Measurements from ENCODE around the gene CSRNP3.
"Not testable (repeated sequence)": the region's sequence is repeated elsewhere in the genome, so short reads cannot be mapped to it uniquely, and the experiment has no call there.

The CSRNP3 gene

DNA sequence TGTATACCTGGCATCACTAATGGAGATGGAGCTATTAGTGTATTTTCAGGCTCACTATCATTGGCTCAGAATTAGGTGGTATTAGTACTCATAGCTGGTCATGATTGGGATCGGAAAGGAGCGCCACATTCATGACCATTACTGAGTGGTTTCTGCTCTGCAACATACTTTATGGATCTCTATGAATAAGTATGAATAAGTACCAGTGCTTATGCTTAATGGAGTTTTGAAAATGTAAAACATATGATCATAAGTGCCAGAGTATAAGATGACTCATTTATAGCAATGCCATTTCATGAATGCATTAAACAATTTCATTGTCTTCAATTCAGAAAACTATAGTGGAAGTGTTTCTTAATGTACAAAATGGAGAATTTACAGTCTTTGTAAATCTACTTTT, 167.9 kb downstream of the CSRNP3 start:
- DNase-seq = no peak

DNA sequence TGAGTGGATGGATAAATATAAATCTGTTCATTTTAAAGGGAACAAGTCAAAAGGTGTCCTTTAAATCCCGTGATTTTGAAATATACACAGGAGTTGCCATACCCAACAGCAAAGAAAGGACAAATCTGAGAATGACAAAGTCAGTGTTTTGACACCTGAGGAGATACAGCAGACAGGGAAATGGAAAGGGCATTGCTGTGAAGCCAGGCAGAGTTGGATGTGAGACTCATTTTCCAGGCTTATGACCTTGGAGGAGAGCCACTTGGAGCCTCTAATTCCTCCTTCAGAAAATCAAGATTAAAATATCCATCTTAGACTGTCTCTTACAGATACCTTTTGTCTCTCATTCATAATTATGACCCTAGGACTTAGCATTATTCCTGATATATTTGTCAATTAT, 170.0 kb downstream of the CSRNP3 start:
- DNase-seq = no peak

DNA sequence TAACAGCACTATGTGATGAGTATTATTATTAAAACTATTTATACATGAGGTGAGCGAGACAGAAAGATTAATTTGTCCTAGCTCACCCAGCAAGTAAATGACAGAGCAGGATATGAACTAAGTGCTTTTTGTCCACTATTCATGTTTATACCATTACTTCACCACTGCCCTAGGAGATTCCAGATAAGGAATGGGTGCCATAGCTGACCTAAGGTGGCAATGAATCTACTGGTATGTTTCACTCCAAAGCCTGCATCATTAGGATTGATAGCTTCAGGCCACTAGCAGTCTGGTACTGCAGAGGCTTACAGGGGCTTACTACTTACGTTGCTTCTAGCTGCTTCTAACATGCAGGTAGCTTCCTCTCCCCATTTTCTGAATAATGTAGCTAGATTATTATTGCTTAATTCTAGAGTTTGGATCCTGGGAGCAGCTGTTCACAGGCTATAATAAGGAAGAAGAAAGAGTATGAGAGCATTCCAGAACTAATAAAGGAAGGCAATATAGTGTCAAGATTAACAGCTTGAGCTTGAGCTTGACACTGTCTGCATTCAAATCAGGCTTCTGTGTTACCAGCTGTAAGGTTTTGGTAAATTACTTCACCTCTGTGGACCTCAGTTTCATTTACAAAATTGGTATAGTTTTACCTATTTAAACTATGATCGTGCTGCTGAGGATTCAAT, 170.9 kb downstream of the CSRNP3 start:
- no peak for DNase-seq

DNA sequence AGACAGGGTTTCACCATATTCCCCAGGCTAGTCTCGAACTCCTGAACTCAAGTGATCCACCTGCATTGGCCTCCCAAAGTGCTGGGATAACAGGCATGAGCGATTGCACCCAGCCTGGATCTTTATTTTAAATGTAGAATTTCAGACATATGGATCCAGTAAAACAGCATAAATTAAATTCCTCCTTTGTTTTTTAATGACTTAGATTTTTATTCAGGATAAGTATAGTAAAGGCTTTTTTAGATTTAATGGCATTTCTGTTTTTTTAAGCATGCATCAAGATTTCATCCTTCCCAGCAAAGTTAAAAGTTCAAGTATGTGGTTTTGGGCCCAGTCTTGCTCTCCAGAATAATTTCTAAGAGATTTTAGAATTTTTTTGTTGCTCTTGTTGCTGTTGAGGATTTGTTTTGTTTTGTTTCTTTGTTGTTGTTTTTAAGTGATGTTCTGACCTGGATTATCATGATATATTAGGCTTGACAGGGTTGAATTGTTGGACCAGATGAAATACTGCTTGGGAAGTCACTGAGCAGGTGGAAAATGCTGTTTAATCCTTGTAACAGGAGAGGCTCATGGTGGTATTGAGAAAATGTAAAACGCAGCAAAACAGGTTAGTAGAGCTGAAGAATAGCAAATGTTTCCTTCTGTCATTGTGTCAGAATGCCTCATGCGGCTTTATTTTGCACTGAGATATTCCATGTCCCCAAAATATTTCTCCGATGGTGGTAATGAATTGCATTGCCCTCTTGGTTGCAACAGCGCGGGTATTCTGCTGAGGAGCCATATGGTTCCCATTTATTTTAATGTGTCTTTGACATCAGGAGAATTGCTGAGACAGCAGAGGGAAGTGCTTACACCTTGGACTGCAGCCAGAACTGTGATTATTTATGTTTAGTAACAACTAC, 176.7 kb downstream of the CSRNP3 start:
- no peak for DNase-seq

DNA sequence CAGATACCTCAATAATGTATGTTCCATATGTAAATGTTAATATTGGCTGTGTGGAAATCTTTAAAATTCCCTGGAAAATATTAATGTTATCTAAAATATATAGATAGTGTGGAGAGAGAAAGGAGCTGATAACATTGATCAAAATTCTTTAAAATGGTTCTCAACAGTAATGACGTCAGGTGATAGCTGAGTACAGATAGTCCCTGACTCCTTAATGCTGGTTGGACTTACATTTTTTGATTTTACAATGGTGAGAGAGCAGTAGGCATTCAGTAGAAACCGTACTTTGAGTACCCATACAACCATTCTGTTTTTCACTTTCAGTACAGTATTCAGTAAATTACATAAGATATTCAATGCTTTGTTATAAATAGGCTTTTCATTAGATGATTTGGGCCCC, 177.9 kb downstream of the CSRNP3 start:
- DNase-seq = no peak

DNA sequence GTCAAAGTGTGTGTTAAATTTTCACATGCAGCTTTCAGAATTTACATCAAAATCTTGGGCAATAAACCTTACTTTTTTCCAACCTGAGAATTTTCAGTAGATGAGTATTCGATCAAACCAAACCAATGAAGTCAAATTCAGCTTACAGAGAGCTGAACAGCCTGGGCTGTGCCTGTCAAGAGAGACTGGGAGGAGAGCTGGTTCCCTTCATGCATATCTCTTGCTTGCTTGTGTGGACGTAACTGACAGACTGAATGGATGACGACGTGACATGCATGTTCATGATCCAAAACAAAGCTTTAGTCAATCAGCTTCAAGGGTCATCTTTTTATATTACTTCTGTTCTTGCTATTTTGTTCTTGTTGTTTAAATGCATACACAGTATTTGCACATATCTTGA, 179.3 kb downstream of the CSRNP3 start:
- no peak for DNase-seq

DNA sequence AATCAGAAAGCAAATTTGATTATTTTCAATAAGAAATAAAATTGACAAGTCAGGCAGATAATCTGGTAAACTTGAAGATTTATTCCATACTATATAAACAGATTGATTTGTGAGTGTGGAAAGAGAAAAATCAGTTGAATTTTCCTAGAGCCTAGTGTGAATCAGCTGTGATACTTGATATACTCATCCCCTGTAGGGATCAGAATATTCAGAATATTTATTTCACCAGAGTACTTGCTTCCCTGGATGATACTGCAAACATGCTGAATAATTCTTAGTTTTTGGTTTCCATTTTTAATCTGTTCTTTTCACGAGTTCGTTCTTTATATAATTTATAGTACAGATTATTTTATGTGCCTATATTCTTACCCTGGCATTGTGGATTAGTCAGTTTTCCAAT, 181.7 kb downstream of the CSRNP3 start:
- no peak for DNase-seq

DNA sequence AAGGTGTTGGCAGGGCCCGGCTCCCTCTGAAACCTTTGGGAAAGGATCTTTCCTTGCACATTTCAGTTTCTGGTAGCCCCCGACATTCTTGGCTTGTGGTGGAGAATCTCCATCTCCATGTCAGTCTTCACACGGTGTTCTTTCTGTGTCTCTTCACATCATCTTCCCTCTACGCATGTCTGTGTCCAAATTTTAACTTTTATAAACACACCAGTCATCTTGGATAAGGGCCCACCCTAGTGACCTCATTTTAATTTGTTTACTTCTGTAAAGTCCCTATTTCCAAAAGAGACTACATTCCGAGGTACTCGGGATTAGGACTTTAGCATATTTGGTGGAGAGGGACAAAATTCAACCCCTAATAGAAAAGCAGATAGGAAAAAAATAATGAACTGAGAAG, 186.2 kb downstream of the CSRNP3 start:
- no peak for DNase-seq

DNA sequence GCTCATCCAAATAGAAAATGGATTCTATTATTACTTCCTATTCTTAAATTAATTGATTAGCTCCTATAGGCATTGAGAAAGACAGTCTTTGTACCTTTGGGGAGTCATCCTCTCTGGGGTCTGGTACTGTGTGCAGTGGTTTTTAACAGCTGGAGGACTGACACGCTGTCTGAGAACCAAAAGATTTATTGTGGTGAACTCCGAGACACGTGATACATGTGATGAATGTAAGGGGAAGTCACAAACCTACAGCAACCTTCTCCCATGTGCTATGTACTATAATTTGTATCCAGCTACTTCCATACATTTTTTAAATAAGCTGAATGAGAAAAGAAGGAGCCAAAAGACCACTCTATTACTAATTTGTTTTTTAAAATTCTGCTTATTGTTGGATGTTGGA, 190.9 kb downstream of the CSRNP3 start:
- no peak for DNase-seq

DNA sequence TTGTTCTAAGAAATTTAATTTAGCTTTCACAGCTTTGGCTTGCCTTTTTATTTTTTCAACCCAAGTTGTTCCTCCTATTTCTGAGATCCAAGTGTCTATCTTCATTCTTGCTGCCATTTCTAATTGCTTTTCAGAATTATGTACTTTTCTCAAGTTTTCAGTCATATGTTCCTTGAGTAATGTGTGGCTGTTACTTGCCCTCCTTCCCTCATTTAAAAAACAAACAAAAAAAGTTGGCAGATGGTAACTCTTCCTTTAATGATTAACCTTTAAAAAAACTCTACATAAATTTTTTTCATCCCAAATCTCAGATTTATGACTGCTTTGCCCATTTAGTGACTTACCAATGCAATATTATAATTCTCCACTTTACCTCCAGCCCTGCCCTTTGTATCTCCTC, 193.2 kb downstream of the CSRNP3 start:
- no peak for DNase-seq

DNA sequence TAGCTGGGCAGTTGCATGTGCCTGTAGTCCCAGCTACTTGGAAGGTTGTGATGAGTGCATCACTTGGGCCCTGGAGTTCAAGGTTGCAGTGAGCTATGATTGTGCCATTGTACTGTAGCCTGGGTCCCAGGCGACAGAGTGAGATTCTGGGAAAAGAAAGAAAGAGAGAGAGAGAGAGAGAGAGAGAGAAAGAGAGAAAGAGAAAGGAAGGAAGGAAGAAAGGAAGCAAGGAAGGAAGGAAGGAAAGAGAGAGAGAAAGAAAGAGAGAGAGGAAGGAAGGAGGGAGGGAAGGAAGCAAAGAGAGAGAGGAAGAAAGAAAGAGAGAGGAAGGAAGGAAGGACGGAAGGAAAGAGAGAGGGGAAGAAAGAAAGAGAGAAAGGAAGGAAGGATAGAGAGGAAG, 196.1 kb downstream of the CSRNP3 start:
- DNase-seq = no peak

DNA sequence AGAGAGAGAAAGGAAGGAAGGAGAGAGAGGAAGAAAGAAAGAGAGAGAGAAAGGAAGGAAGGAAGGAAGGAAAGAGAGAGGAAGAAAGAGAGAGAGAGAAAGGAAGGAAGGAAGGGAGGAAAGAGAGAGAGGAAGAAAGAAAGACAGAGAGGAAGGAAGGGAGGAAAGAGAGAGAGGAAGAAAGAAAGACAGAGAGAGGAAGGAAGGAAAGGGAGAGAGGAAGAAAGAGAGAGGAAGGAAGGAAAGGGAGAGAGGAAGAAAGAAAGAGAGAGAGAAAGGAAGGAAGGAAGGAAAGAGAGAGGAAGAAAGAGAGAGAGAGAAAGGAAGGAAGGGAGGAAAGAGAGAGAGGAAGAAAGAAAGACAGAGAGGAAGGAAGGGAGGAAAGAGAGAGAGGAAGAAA, 196.6 kb downstream of the CSRNP3 start:
- DNase-seq = not testable (repeated sequence)

DNA sequence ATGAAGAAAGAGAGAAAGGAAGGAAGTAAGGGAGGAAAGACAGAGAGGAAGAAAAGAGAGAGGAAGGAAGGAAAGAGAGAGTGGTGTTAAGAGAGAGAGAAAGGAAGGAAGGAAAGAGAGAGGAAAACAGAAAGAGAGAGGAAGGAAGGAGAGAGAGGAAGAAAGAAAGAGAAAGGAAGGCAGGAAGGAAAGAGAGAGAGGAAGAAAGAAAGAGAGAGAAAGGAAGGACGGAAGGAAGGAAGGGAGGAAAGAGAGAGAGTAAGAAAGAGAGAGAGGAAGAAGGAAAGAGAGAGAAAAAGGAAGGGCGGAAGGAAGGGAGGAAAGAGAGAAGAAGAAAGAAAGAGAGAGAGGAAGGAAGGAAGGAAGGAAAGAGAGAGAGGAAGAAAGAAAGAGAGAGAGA, 197.1 kb downstream of the CSRNP3 start:
- no peak for DNase-seq

DNA sequence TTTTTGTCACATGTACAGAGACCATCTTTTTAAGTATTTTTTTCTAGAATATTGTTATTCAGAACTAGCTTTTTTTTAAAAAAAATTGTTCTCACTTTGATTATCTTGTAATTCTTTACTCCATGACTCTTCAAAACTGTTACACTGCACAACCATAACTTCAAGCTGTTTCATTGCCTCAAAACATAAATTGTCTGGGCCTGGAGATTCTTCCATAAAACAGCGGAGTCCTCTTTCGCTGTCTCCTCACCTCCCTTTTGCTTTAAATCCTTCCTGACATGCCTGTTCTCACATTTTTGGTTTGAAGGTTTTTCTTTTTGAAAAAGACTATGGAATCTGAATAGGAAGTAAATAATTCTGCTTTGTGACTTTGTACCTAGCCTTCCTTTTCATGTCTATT, 197.9 kb downstream of the CSRNP3 start:
- no peak for DNase-seq

DNA sequence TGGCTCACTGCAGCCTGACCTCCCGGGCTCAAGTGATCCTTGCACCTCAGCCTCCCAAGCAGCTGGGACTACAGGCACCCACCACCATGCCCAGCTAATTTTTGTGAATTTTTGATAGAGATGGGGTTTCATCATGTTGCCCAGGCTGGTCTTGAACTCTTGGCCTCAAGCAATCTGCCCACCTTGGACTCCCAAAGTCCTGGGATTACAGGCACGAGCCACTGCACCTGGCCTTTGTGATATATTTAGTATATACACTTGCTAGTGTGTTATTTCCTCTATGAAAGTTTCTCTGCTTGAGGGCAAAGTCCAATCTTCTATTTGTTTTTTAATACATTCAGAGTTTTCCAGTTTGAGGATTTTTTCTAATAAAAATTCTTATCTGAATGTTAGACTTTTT, 205.3 kb downstream of the CSRNP3 start:
- DNase-seq = no peak

DNA sequence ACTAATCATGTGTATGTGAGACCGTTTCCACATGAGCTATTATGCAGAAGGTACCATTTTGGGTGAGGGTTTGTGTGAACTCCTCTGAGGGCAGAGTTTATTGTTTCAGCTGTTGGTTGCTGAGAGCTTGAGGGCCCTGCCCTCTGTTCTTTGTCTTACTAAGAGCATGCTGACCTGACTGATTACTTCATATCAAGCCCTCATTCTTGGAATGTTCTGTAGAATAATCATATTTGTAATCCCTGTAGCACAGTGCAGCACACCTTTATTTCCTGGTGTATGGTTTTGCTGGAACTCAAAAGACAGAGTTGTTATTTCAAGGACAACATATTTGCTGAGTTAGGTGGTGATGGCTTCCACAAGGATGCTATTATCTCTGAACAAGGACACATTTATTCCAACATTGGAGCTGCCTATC, 206.1 kb downstream of the CSRNP3 start:
- no peak for DNase-seq

DNA sequence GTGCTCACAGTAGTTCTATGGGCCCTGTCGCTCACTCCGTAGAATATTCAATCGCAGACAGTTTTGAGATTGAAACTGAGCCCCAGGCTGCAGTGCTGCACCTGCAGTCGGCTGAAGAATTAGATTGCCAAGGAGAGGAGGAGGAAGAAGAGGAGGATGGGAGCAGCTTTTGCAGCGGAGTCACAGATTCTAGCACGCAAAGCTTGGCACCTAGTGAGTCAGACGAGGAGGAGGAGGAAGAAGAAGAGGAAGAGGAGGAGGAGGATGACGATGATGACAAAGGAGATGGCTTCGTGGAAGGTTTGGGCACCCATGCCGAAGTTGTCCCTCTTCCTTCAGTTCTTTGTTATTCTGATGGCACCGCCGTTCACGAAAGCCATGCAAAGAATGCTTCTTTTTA, 209.4 kb downstream of the CSRNP3 start:
- no peak for DNase-seq

DNA sequence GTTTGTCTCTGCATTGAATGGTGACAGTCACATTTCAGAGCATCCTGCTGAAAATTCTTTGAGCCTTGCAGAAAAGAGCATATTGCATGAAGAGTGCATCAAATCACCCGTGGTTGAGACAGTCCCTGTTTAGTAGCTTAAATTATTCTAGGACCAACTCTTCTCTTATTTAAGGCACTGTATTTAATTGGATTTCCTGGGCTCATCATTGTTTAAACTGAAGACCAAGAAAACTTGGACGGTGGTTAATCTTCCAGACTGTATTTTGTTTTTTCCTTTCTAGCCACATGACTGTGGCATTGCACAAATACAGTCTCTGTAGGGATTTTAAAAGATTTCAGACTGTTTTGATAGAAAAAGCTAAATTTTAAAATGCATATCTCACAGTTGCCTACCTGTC, 210.1 kb downstream of the CSRNP3 start:
- no peak for DNase-seq

DNA sequence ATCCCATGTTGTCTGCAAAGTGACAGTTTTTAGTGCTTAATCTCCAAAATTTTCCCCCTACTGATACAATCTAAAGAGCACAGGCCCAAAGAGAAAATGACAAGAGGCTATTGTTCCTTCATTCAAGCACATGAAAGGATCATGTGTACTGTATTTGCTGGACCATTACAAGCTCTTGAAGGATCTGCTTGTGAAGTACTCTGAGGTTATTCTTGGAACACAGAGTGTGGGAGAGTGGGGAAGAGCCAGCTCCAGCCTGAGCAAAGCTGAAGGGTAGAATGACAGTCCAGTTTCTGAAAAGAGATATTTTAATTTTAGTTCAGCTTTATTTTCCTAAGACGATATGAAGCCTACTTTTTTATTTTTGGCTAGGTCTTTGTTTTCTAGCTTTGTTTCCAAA, 212.3 kb downstream of the CSRNP3 start:
- DNase-seq = no peak

DNA sequence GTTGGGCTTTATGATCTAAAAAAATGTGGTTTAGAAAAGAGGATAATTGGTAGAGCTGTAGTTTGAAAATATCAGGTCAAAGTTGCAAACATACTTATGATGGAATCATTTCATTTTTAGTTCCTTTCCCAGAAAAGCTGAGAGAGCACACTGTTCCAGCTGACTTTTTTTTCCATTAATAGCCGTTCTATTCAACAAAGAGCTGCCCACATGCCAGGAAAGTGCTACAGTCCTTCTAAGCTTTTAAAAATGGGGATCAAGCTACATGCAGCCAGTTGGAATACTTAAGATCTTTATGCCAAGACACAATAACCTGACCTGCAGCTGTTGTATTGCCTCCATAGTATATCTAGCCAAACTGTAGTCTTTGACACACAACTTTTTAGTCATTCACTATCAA, 213.0 kb downstream of the CSRNP3 start:
- no peak for DNase-seq

DNA sequence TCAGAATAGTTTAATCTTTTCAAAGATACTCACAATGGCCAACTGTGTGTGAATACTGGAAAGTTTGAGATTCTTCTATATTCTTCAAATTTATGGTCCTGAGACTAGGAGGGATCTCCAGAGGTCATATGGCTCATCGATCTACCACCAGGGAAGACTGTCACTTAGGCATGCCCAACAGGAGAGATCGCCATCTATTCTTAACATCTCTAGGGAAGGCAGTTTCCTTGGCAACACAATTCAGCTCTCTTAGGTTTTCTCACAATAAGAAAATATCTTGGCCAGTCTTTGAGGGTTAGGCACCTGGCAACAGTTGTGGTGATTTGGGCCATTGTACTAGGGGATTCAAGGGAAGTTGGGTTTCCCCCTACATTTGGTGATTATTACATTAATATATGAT, 217.3 kb downstream of the CSRNP3 start:
- no peak for DNase-seq

DNA sequence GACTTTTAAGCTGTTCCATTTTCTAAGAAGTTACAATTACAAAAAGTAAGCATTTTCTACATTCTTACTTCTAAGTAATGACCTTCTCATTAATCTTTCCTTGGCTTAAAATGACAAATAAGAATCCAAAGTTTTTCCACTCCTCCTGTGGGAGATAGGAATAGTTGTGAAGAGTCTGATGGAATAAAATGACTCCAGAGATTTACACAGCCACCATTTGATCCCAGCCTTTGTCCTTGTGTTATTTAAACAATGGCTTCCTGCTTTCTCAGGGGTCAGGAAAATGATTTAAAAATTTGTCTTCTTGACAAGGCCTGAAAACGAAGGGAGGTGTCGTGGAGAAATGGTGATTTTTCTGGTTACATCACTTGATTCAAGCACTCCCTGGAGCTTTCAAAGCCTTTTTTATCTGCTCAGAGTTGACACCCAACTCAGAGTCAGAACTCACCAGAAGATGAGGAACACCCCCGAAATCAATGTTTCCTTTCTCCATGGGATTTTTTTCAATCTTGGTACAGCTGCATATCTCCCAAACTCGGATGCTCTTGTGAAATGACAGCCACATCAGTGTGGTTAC, 218.0 kb downstream of the CSRNP3 start:
- no peak for DNase-seq

DNA sequence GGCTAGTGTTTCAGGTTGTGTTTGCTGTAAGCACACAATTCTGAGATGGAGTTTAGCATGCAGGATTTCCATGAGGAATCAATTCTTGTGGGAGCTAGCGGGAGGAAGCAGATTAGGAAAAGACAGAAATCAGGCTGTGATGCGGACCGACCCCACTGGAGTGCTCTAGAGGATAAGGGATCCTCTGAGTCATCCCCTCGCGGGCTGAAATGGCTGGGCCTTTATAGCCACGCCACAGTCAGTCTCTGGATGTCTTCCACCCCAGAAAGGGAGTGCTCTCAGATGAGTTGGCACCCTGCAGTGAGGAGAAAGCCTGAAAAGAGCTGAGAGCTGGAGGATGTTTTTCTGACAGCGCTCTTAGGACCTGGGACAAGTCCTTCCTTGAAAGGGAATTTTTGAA, 222.1 kb downstream of the CSRNP3 start:
- no peak for DNase-seq

DNA sequence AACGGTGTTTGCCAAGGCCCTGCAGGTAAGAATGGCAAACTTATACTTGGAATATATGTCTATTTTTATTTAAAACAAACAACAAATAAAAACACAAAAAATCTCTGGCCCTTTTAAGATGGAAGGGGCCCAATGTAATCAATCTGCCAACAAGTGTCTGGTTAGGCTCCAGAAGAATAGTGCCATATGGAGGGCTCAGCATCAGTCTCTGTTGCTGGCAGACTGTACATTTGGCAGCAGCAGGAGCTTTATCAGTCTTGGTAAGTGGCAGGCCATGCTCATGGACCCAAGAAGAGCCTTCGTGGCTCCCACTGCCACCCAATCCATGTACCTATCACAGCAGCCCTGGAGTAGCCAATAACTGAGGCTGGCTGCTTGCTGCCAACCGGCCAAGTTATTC, 223.4 kb downstream of the CSRNP3 start:
- no peak for DNase-seq
